ENCODE results near the gene KLF13.

The KLF13 gene

DNA sequence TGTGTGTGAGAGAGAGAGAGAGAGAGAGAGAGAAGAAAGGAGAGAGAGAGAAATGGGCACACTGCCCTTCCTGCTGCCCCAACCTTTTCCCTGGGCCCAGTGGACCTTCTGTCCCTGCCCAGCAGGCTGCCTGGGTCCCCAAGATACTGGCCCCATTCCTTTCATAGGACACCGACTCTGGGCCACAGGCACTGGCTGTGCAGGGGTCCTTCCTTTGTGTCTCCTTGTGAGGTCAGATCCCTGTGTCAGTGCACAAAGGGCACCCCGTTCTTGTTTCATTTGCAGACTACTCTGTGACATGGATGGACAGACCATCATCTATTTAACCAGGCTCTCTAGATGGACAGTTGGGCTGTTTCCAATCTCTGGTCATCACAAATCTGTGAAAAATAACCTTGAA is 21.3 kb upstream of the KLF13 start:
- no peak overlapping the region for H3K4me3 ChIP-seq (ENCODE audit: low read depth, low read length)
- DNase-seq (ENCODE audit: low read depth): no peak
- TF ChIP-seq, protein P1, sequence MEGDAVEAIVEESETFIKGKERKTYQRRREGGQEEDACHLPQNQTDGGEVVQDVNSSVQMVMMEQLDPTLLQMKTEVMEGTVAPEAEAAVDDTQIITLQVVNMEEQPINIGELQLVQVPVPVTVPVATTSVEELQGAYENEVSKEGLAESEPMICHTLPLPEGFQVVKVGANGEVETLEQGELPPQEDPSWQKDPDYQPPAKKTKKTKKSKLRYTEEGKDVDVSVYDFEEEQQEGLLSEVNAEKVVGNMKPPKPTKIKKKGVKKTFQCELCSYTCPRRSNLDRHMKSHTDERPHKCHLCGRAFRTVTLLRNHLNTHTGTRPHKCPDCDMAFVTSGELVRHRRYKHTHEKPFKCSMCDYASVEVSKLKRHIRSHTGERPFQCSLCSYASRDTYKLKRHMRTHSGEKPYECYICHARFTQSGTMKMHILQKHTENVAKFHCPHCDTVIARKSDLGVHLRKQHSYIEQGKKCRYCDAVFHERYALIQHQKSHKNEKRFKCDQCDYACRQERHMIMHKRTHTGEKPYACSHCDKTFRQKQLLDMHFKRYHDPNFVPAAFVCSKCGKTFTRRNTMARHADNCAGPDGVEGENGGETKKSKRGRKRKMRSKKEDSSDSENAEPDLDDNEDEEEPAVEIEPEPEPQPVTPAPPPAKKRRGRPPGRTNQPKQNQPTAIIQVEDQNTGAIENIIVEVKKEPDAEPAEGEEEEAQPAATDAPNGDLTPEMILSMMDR (IDR thresholded peaks at IDR 0.05; ENCODE audit: control insufficient read depth, extremely low read depth, insufficient read depth): no peak

DNA sequence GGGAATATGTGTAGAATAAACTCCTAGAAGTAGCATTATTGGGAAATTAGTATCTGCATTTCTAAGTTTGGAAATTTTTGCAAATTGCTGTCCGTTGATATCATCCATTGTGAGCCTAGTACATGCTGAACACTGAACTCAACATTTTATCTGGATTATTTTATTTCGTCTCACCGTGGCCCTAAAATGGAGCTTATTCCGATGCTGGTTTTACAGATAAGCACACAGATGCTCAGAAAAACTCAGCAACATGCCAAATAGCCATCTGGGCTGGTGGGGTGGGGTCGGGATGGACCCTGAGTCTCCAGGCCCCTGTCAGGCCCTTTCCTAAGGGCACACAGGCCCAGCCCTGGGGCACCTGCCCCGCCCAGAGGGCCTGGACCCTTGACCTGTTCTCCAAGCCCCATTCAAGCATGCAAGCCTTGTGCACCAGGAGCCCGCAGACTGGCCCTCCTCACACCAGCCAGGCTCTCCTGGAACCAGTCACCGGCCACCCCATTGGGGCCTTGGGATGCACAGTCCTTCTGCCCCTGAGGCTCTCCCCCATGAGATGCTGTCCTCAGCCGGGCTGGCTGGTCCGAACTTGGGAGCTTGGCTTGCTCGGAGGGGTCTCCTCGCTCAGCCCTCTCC is 20.7 kb upstream of the KLF13 start:
- no peak overlapping the region for H3K4me3 ChIP-seq (ENCODE audit: low read depth, low read length)
- no peak for DNase-seq (ENCODE audit: low read depth)
- TF ChIP-seq, protein P1 (IDR thresholded peaks at IDR 0.05; ENCODE audit: control insufficient read depth, extremely low read depth, insufficient read depth): no peak

- DNase-seq (ENCODE audit: low read depth): no peak
- H3K4me3 ChIP-seq (ENCODE audit: low read depth, low read length): no peak overlapping the region
- TF ChIP-seq, protein P1 (IDR thresholded peaks at IDR 0.05; ENCODE audit: control insufficient read depth, extremely low read depth, insufficient read depth): no peak
Measured at GRCh38 chr15:31306426-31307269, 20.0 kb upstream of the KLF13 start.

DNA sequence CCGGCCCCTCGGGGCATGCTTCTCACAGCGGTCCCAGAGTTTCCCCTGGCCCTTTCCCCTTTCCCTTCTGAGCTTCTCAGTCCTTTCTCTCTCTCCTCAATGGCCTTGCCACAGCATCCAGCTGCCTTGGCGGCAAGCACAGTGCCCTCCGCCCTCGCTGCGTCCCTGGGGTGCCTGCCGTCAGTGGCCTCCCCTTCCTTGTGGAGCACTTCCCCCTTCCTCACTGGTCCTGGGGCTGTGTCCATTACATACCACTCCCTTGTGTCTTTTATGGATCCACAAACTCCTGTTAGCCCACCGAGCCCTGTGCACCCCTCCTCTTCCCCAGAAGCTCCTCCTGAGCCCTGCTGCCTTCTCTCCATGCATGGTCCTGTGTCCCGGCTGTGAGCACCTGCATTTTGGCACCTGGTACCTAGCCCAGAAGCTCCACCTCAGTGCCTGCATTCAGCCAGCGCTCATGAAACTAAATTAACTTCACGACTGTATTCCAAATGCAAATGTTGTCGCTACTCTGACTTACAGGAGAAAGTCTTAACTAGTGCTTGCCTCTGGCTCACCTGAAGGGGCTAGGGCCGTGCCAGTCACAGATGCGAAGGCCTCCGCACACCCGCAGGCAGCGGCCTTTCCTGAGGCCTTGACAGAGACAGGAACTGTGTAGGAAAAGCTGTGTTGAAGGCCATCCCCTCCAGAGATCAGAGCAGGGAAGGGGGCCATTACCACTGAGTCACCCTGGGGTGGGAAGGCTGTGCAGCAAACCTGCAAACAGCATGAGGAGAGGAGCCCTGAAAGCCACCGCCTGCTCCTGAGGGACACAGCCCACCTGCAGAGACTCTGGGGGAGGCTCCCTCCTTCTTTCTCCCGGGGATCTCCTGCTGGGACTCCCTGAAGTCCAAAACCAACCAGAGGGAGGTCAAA is 19.1 kb upstream of the KLF13 start:
- DNase-seq (ENCODE audit: low read depth): no peak
- H3K4me3 ChIP-seq (ENCODE audit: low read depth, low read length): no peak overlapping the region
- TF ChIP-seq, protein P1 (IDR thresholded peaks at IDR 0.05; ENCODE audit: control insufficient read depth, extremely low read depth, insufficient read depth): no peak

GRCh38 chr15:31308185-31308639 is 18.4 kb upstream of the KLF13 start:
- TF ChIP-seq, protein P1 (IDR thresholded peaks at IDR 0.05; ENCODE audit: control insufficient read depth, extremely low read depth, insufficient read depth): no peak
- no peak overlapping the region for H3K4me3 ChIP-seq (ENCODE audit: low read depth, low read length)
- no peak for DNase-seq (ENCODE audit: low read depth)

DNA sequence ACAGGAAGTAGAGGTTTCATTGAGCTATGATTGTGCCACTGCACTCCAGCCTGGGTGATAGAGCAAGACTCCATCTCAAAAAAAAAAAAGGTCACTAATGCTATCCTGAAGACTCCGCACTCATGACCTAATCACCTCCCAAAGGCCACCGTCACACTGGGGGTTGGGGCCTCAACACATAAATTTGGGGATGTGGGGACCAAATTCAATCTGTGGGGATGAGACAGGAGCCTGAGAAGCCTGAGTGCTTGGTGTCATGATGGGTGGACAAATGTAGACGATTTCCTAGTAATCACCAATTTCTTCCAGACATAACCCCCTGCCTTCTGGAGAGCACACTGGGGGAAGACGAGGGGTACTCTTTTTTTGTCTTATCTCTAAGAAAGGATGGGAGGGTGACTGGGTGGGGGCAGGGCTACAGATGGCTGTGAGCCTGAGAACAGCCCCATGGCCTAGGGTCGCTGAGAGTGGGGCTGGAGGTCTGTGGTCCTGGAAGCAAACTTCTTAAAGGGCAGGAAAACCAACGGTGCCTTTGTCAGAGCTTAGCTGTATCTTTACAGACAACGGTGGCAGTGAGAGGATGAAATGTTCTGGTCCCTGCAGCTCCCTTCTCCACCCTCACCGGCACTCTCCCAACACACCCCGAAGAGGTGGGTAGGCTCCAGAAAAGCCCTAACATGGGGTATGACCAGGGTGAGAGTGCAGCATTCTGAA is 16.6 kb upstream of the KLF13 start:
- no peak for DNase-seq (ENCODE audit: low read depth)
- TF ChIP-seq, protein P1 (IDR thresholded peaks at IDR 0.05; ENCODE audit: control insufficient read depth, extremely low read depth, insufficient read depth): no peak
- H3K4me3 ChIP-seq (ENCODE audit: low read depth, low read length): no peak overlapping the region

Measured in LNCaP clone FGC (cell line).